SU-DHL-6 (cell line): ENCODE data around the gene NUS1.
"Not testable (repeated sequence)": the region's sequence is repeated elsewhere in the genome, so short reads cannot be mapped to it uniquely, and the experiment has no call there.

ENCODE experiments used
- H2AFZ ChIP-seq: fragments of 200-600 bp; sonication (generic); 2 replicates; pipeline ENCODE4 v1.6.1; 2014; ENCODE audit warnings: low read depth, mild to moderate bottlenecking, moderate library complexity, mixed read lengths, antibody characterized with exemption, low read length; ENCODE audit not compliant: severe bottlenecking
- H3F3A ChIP-seq: fragments of 200-600 bp; shearing (Covaris generic); 2 replicates; pipeline ENCODE4 v1.6.0; 2016; ENCODE audit warnings: antibody characterized with exemption, mild to moderate bottlenecking; ENCODE audit not compliant: insufficient read depth
- H3K27ac ChIP-seq: fragments of 200-600 bp; sonication (generic); 2 replicates; pipeline ENCODE4 v1.5.1; 2016; ENCODE audit warnings: low read depth, mild to moderate bottlenecking, low read length, moderate library complexity, mixed read lengths
- H3K27me3 ChIP-seq: fragments of 200-600 bp; sonication (generic), shearing (Covaris generic); 2 replicates; pipeline ENCODE4 v1.6.0; 2014; ENCODE audit warnings: mild to moderate bottlenecking, low read length
- H3K36me3 ChIP-seq: fragments of 200-600 bp; sonication (generic); 2 replicates; pipeline ENCODE4 v1.6.1; 2014; ENCODE audit warnings: mild to moderate bottlenecking, low read length, mixed read lengths
- H3K4me2 ChIP-seq: fragments of 300-600, 200-600 bp; shearing (Covaris generic), sonication (generic); 2 replicates; pipeline ENCODE4 v1.6.0; 2014; ENCODE audit warnings: low read length, low read depth, mild to moderate bottlenecking; ENCODE audit not compliant: poor library complexity, severe bottlenecking
- H3K4me3 ChIP-seq: fragments of 200-600 bp; sonication (generic); 2 replicates; pipeline ENCODE4 v1.5.1; 2014; ENCODE audit warnings: antibody characterized with exemption, low read length, mild to moderate bottlenecking, mixed read lengths; ENCODE audit not compliant: insufficient read depth, poor library complexity, severe bottlenecking
- H3K79me2 ChIP-seq: fragments of 200-600 bp; sonication (generic); 2 replicates; pipeline ENCODE4 v1.6.1; 2014; ENCODE audit warnings: mild to moderate bottlenecking, low read length, moderate library complexity; ENCODE audit not compliant: insufficient read depth
- H3K9ac ChIP-seq: fragments of 200-600 bp; sonication (generic); 2 replicates; pipeline ENCODE4 v1.7.0; 2014; ENCODE audit warnings: mild to moderate bottlenecking, low read length
- H3K9me2 ChIP-seq: fragments of 200-600 bp; sonication (generic); replicated peaks from 2 replicates; pipeline ENCODE4 v1.6.1; 2014; ENCODE audit warnings: low read length; ENCODE audit not compliant: insufficient read depth
- H3K9me3 ChIP-seq: fragments of 200-600 bp; sonication (generic); 2 replicates; pipeline ENCODE4 v1.6.1; 2014; ENCODE audit warnings: low read length, mixed read lengths; ENCODE audit not compliant: insufficient read depth
- H4K20me1 ChIP-seq: fragments of 200-600 bp; sonication (generic); 2 replicates; pipeline ENCODE4 v1.6.1; 2014; ENCODE audit warnings: low read depth, mild to moderate bottlenecking, antibody characterized with exemption, low read length, moderate library complexity, mixed read lengths
- EZH2phosphoT487 ChIP-seq: fragments of 200-600 bp; sonication (generic), shearing (Covaris generic); conservative IDR thresholded peaks from 2 replicates; pipeline ENCODE4 v1.6.1; 2018; ENCODE audit warnings: mild to moderate bottlenecking, antibody characterized with exemption, low read length, moderate library complexity, mixed read lengths
- TF ChIP-seq, protein P1 (sequence below): fragments of 200-600 bp; sonication (generic); IDR thresholded peaks from one replicate; pipeline ENCODE4 v1.5.1; 2017; ENCODE audit warnings: antibody characterized with exemption, mild to moderate bottlenecking, low read length, moderate library complexity; ENCODE audit not compliant: insufficient read depth, poor library complexity, severe bottlenecking

The NUS1 gene

GRCh38 chr6:117637770-117638169, 37.5 kb upstream of the NUS1 start:
- H4K20me1 ChIP-seq, result no peaks in the 10 kb centered on the region
- no peaks in the 10 kb centered on the region for H3K9me3 ChIP-seq
- H3K27me3 ChIP-seq, result no peaks in the 10 kb centered on the region
- H3K4me3 ChIP-seq, result no peak overlapping the region
- H3K9me2 ChIP-seq, result no peaks in the 10 kb centered on the region
- peaks cover 7% of the 10 kb centered on the region; the same call in 1 of the 2 replicates for H3K36me3 ChIP-seq
- H3K27ac ChIP-seq, result no peak overlapping the region
- no peak overlapping the region for H3K9ac ChIP-seq
- H3K4me2 ChIP-seq, result no peak overlapping the region
- no peak overlapping the region for H2AFZ ChIP-seq
- no peak for TF ChIP-seq EZH2phosphoT487
- TF ChIP-seq, protein P1, sequence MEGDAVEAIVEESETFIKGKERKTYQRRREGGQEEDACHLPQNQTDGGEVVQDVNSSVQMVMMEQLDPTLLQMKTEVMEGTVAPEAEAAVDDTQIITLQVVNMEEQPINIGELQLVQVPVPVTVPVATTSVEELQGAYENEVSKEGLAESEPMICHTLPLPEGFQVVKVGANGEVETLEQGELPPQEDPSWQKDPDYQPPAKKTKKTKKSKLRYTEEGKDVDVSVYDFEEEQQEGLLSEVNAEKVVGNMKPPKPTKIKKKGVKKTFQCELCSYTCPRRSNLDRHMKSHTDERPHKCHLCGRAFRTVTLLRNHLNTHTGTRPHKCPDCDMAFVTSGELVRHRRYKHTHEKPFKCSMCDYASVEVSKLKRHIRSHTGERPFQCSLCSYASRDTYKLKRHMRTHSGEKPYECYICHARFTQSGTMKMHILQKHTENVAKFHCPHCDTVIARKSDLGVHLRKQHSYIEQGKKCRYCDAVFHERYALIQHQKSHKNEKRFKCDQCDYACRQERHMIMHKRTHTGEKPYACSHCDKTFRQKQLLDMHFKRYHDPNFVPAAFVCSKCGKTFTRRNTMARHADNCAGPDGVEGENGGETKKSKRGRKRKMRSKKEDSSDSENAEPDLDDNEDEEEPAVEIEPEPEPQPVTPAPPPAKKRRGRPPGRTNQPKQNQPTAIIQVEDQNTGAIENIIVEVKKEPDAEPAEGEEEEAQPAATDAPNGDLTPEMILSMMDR, result no peak
- H3K79me2 ChIP-seq, result no peaks in the 10 kb centered on the region
- no peaks in the 10 kb centered on the region for H3F3A ChIP-seq

DNA sequence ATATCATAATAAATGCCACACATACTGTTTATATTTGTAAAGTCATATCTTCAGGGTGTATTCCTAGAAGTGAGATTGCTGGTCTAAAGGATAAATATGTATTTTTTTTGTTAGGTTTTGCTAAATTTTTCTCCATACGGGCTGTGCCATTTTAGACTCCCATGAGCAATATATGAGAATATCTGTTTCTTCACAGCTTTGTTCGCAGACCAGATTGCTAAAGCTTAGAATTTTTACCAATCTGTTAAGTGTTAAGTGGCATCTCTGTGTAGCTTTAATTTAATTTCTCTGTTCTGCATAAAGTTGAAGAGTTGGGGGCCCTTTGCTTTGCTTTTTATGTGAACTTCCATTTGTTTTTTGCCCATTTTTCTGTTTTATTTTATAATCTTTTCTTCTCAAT, 32.3 kb upstream of the NUS1 start:
- Histone ChIP-seq H3K9me3 (no peaks in the 10 kb centered on the region), H3K79me2 (no peaks in the 10 kb centered on the region), H3K9me2 (no peaks in the 10 kb centered on the region), H2AFZ (no peak overlapping the region), H3K9ac (no peak overlapping the region), H3K36me3 (peaks cover 11% of the 10 kb centered on the region; the same call in 1 of the 2 replicates), H3F3A (no peaks in the 10 kb centered on the region), H3K4me2 (no peak overlapping the region), H3K27me3 (no peaks in the 10 kb centered on the region), H3K4me3 (no peak overlapping the region), H3K27ac (no peak overlapping the region), H4K20me1 (no peaks in the 10 kb centered on the region)
- TF ChIP-seq, protein P1, result no peak
- TF ChIP-seq EZH2phosphoT487, result no peak

DNA sequence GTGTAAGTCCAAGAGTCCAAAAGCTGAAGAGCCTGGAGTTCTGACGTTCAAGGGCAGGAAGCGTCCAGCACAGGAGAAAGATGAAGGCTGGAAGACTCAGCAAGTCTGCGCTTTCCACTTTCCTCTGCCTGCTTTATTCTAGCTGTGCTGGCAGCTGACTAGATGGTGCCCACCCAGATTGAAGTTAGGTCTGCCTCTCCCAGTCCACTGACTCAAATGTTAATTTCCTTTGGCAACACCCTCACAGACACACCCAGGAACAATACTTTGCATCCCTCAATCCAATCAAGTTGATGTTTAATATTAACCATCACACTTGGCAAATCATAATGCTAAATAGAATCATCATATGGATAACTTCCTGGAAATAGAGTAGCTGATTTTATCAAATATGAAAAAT, 23.3 kb upstream of the NUS1 start:
- not testable (repeated sequence) for H3F3A ChIP-seq, H3K27me3 ChIP-seq, H3K9me3 ChIP-seq, H3K4me2 ChIP-seq, H2AFZ ChIP-seq, H3K4me3 ChIP-seq, H3K9me2 ChIP-seq, H3K79me2 ChIP-seq, H3K27ac ChIP-seq, H4K20me1 ChIP-seq, H3K9ac ChIP-seq, H3K36me3 ChIP-seq

- H3K9ac ChIP-seq, result no peak overlapping the region
- H3K36me3 ChIP-seq, result no peaks in the 10 kb centered on the region
- H3K79me2 ChIP-seq, result no peaks in the 10 kb centered on the region
- no peak overlapping the region for H2AFZ ChIP-seq
- no peaks in the 10 kb centered on the region for H3K9me2 ChIP-seq
- no peaks in the 10 kb centered on the region for H3K27me3 ChIP-seq
- no peak for TF ChIP-seq EZH2phosphoT487
- TF ChIP-seq, protein P1, result no peak
- no peak overlapping the region for H3K27ac ChIP-seq
- H3K4me2 ChIP-seq, result no peak overlapping the region
- H3K4me3 ChIP-seq, result no peak overlapping the region
- H3K9me3 ChIP-seq, result no peaks in the 10 kb centered on the region
- H3F3A ChIP-seq, result no peaks in the 10 kb centered on the region
- H4K20me1 ChIP-seq, result no peaks in the 10 kb centered on the region
These were observed 21.3 kb upstream of the NUS1 start for GRCh38 chr6:117653949-117654348.
